Fibroblast of skin of right biceps (primary cell): ENCODE data around the gene DNAL1.

Source experiments
- DNase-seq: peaks from one replicate; pipeline ENCODE4 v3.0.0-alpha.2; 2013

Gene DNAL1

GRCh38 chr14:73726025-73726961 lies 81.5 kb downstream of the DNAL1 start:
- DNase-seq, result no peak

GRCh38 chr14:73727166-73727565 lies 82.4 kb downstream of the DNAL1 start:
- no peak for DNase-seq

- peak; percentile 57 for DNase-seq
Measured at GRCh38 chr14:73728717-73729330, 84.0 kb downstream of the DNAL1 start.

- no peak for DNase-seq
Measured at GRCh38 chr14:73729556-73730265, 84.9 kb downstream of the DNAL1 start.

GRCh38 chr14:73731111-73731510 lies 86.3 kb downstream of the DNAL1 start:
- DNase-seq, result no peak

GRCh38 chr14:73732006-73732405 lies 87.2 kb downstream of the DNAL1 start:
- no peak for DNase-seq

- DNase-seq, result no peak
Measured at GRCh38 chr14:73736842-73737241, 92.1 kb downstream of the DNAL1 start.

- no peak for DNase-seq
Measured at GRCh38 chr14:73738518-73739173, 93.9 kb downstream of the DNAL1 start.

- DNase-seq, result no peak
Measured at GRCh38 chr14:73739174-73739898, 94.5 kb downstream of the DNAL1 start.

- no peak for DNase-seq
Measured at GRCh38 chr14:73739899-73740617, 95.3 kb downstream of the DNAL1 start.

- DNase-seq, result no peak
Measured at GRCh38 chr14:73740618-73741326, 96.0 kb downstream of the DNAL1 start.

- DNase-seq, result peak; percentile 74
Measured at GRCh38 chr14:73741386-73741875, 96.6 kb downstream of the DNAL1 start.

GRCh38 chr14:73741876-73742519 lies 97.2 kb downstream of the DNAL1 start:
- DNase-seq, result peak; percentile 47

GRCh38 chr14:73742520-73743238 lies 97.9 kb downstream of the DNAL1 start:
- no peak for DNase-seq

- DNase-seq, result peak; percentile 29
Measured at GRCh38 chr14:73743431-73743931, 98.7 kb downstream of the DNAL1 start.

- DNase-seq, result no peak
Measured at GRCh38 chr14:73744175-73744867, 99.5 kb downstream of the DNAL1 start.

GRCh38 chr14:73744874-73745529 lies 100.2 kb downstream of the DNAL1 start:
- DNase-seq, result no peak
